HCT116 (cell line): ENCODE measurements around the gene MESP2. TPM values are rescaled to one million over a fixed set of nuclear protein-coding genes. Genes with fewer than 3 reads are reported as not detected.

Experiments
- ATAC-seq: fragments of 200-7000 bp; cut with Tn5 transposase; 2 replicates; pipeline ENCODE4 v1.9.1; 2020; ENCODE audit warnings: mild to moderate bottlenecking, moderate library complexity
- BruUV-seq: library from RNA; stranded (reverse); fragments of 400-500 nt; replicated peaks from 2 replicates; lab custom pipeline; 2021; lab: Mats Ljungman, UMichigan
- CTCF ChIA-PET: fragments of 300-600 bp; sonication (Branson Sonifier 250); formaldehyde crosslinking; loops from one replicate; lab custom pipeline; 2021; ENCODE audit warnings: antibody characterized with exemption; lab: Charles Lee
- POLR2A ChIA-PET: fragments of 300-600, 350-600 bp; sonication (Branson Sonifier 250); formaldehyde crosslinking; loops from one replicate; lab custom pipeline; 2021; ENCODE audit warnings: antibody characterized with exemption; lab: Charles Lee
- RAD21 ChIA-PET, 2 experiments: fragments of 300-600 bp; sonication (Branson Sonifier 250); formaldehyde crosslinking; loops; one replicate each; lab custom pipeline; 2023; ENCODE audit warnings: low total read pairs in 2 of 2; ENCODE audit not compliant: uncharacterized antibody in 2 of 2, unreplicated experiment in 2 of 2, low non-redundant PET in 1 of 2; lab: Charles Lee
- DNase-seq: peaks from one replicate; pipeline ENCODE4 v3.0.0-alpha.2; 2010; ENCODE audit warnings: low read depth, low spot score
- H2AFZ ChIP-seq: fragments of 200-600 bp; shearing (Covaris generic), sonication (generic); 2 replicates; pipeline ENCODE4 v1.6.1; 2017; ENCODE audit warnings: low read depth, mixed run types, mixed read lengths, antibody characterized with exemption, low read length; ENCODE audit not compliant: poor library complexity, severe bottlenecking
- H3K27ac ChIP-seq: 2 replicates; pipeline ENCODE4 v1.5.1; 2012; ENCODE audit warnings: low read depth, low read length
- H3K27me3 ChIP-seq: fragments of 200-600 bp; sonication (generic); 2 replicates; pipeline ENCODE4 v1.6.1; 2016; ENCODE audit warnings: mixed run types, low read length, mixed read lengths; ENCODE audit not compliant: insufficient read depth
- H3K36me3 ChIP-seq, 2 experiments: fragments of 200-500 bp in 1 of 2; fragments of 200-600 bp in 1 of 2; sonication (Bioruptor generic) in 1 of 2; sonication (generic) in 1 of 2; 2 replicates each; pipeline versions ENCODE4 v1.5.1 to v1.6.1; 2014 to 2016; ENCODE audit warnings: low read length in 2 of 2, inconsistent platforms in 1 of 2, mixed read lengths in 1 of 2, mixed run types in 1 of 2; ENCODE audit not compliant: insufficient read depth in 2 of 2, control insufficient read depth in 1 of 2
- H3K4me1 ChIP-seq, 2 experiments: fragments of 200-600 bp in 1 of 2; sonication (generic) in 1 of 2; 2 replicates each; pipeline versions ENCODE4 v1.5.1 to v1.6.1; 2012 to 2017; ENCODE audit warnings: low read length in 2 of 2, inconsistent platforms in 1 of 2, mild to moderate bottlenecking in 1 of 2, mixed read lengths in 1 of 2, mixed run types in 1 of 2, moderate library complexity in 1 of 2; ENCODE audit not compliant: insufficient read depth in 2 of 2, control insufficient read depth in 1 of 2
- H3K4me2 ChIP-seq: fragments of 200-600 bp; sonication (generic); 2 replicates; pipeline ENCODE4 v1.6.1; 2017; ENCODE audit warnings: mixed run types, low read length, mixed read lengths
- H3K4me3 ChIP-seq, 2 experiments: fragments of 200-600 bp in 1 of 2; sonication (generic) in 1 of 2; replicated peaks in 1 of 2; 2 replicates each; pipeline ENCODE4 v1.5.1; 2011 to 2016; ENCODE audit warnings: low read length in 2 of 2, control low read depth in 1 of 2, low read depth in 1 of 2, mild to moderate bottlenecking in 1 of 2, mixed read lengths in 1 of 2, mixed run types in 1 of 2
- H3K79me2 ChIP-seq: fragments of 200-600 bp; sonication (generic); 2 replicates; pipeline ENCODE4 v1.6.1; 2017; ENCODE audit warnings: mild to moderate bottlenecking, mixed run types, low read length, moderate library complexity, mixed read lengths; ENCODE audit not compliant: insufficient read depth
- H3K9ac ChIP-seq: fragments of 200-600 bp; sonication (generic); 2 replicates; pipeline ENCODE4 v1.6.1; 2016; ENCODE audit warnings: low read length, mixed read lengths
- H3K9me2 ChIP-seq: fragments of 200-600 bp; sonication (generic), shearing (Covaris generic); 2 replicates; pipeline ENCODE4 v1.6.1; 2017; ENCODE audit warnings: mixed run types, mild to moderate bottlenecking, moderate library complexity; ENCODE audit not compliant: insufficient read depth
- H3K9me3 ChIP-seq, 2 experiments: fragments of 200-500 bp in 1 of 2; fragments of 200-600 bp in 1 of 2; sonication (Bioruptor generic) in 1 of 2; sonication (generic) in 1 of 2; 2 replicates each; pipeline ENCODE4 v1.6.1; 2014 to 2017; ENCODE audit warnings: low read length in 2 of 2, mixed read lengths in 2 of 2, inconsistent platforms in 1 of 2, low read depth in 1 of 2, mild to moderate bottlenecking in 1 of 2, mixed run types in 1 of 2, moderate library complexity in 1 of 2; ENCODE audit not compliant: control insufficient read depth in 1 of 2, insufficient read depth in 1 of 2
- H4K20me1 ChIP-seq: fragments of 200-600 bp; sonication (generic), shearing (Covaris generic); 2 replicates; pipeline ENCODE4 v1.6.1; 2017; ENCODE audit warnings: mixed run types, mild to moderate bottlenecking, moderate library complexity; ENCODE audit not compliant: insufficient read depth
- CTCF ChIP-seq, 3 experiments: fragments of 200-600 bp in 1 of 3; sonication (generic) in 1 of 3; IDR thresholded peaks in 2 of 3; conservative IDR thresholded peaks in 1 of 3; 2 replicates each; pipeline ENCODE4 v1.5.1; 2012 to 2017; ENCODE audit warnings: low read depth in 2 of 3, low read length in 2 of 3, antibody characterized with exemption in 1 of 3, borderline replicate concordance in 1 of 3, control low read depth in 1 of 3, mild to moderate bottlenecking in 1 of 3, mixed read lengths in 1 of 3, mixed run types in 1 of 3, moderate library complexity in 1 of 3; ENCODE audit not compliant: insufficient read depth in 1 of 3
- EZH2 ChIP-seq: fragments of 200-600 bp; sonication (generic); IDR thresholded peaks from 2 replicates; pipeline ENCODE4 v1.6.1; 2017; ENCODE audit warnings: antibody characterized with exemption, mixed run types
- EZH2phosphoT487 ChIP-seq: fragments of 200-600 bp; IDR thresholded peaks from 2 replicates; pipeline ENCODE4 v1.6.1; 2018; ENCODE audit warnings: antibody characterized with exemption, borderline replicate concordance
- POLR2AphosphoS5 ChIP-seq: IDR thresholded peaks from 2 replicates; pipeline ENCODE4 v1.6.1; 2011; ENCODE audit warnings: mild to moderate bottlenecking, low read depth, low read length, moderate library complexity
- SRF ChIP-seq: IDR thresholded peaks from 2 replicates; pipeline ENCODE4 v1.6.1; 2012; ENCODE audit warnings: low read depth
- intact Hi-C: fragments of 100-400 bp; cut with micrococcal nuclease; formaldehyde crosslinking; loops from 2 replicates; pipeline ENCODE4 v1.10.0; 2022
- total RNA-seq: library from RNA; stranded (reverse); gene quantifications from one replicate; pipeline ENCODE4 v1.2.1, GENCODE V29; 2021; ENCODE audit not compliant: unreplicated experiment

MESP2 gene
- total RNA-seq, 1 experiment from 2014 or later: 0.20 TPM

GRCh38 chr15:89817701-89818280 lies 41.7 kb downstream of the MESP2 start (continued):
- no peak for TF ChIP-seq CTCF (IDR thresholded peaks at IDR 0.05 in 2 of 3, conservative IDR thresholded peaks at IDR 0.05 in 1 of 3; ENCODE audit: borderline replicate concordance in 1 of 3, insufficient read depth in 1 of 3, low read depth in 2 of 3, low read length in 2 of 3)
- TF ChIP-seq EZH2: no peak

GRCh38 chr15:89818287-89818686 lies 42.2 kb downstream of the MESP2 start:
- RAD21 ChIA-PET: no interaction called here

More at GRCh38 chr15:89818287-89818686, 42.2 kb downstream of the MESP2 start:
- Histone ChIP-seq H3K27ac (no peak overlapping the region), H3K4me1 (peaks cover under 1 to 27% of the 10 kb centered on the region in 2 experiments; a peak in 3 of 4 replicates), H3K4me3 (no peak overlapping the region), H3K4me2 (no peak overlapping the region), H3K79me2 (no peaks in the 10 kb centered on the region), H3K9me2 (no peaks in the 10 kb centered on the region), H3K27me3 (no peaks in the 10 kb centered on the region), H3K36me3 (no peaks in the 10 kb centered on the region), H2AFZ (no peak overlapping the region), H3K9ac (no peak overlapping the region), H4K20me1 (no peaks in the 10 kb centered on the region), H3K9me3 (peaks cover 0 to 3% of the 10 kb centered on the region in 2 experiments; a peak in 1 of 4 replicates)
- ATAC-seq: no peak
- intact Hi-C loops: no loop called here
- BruUV-seq: no TSS peak
- POLR2A ChIA-PET: no interaction called here
- CTCF ChIA-PET: no interaction called here
- no peak for DNase-seq
- TF ChIP-seq EZH2phosphoT487: no peak
- no peak for TF ChIP-seq SRF
- no peak for TF ChIP-seq EZH2
- TF ChIP-seq POLR2AphosphoS5: no peak
